Panc1 (cell line): ENCODE measurements around the gene TP73. TPM values are rescaled to one million over a fixed set of nuclear protein-coding genes. Genes with fewer than 3 reads are reported as not detected.

Experiments used
- ATAC-seq: fragments of 200-7000 bp; cut with Tn5 transposase; 2 replicates; pipeline ENCODE4 v1.9.1; 2020; ENCODE audit warnings: mild to moderate bottlenecking, moderate library complexity
- BruUV-seq: library from RNA; stranded (reverse); fragments of 400-500 nt; replicated peaks from 2 replicates; lab custom pipeline; 2021; lab: Mats Ljungman, UMichigan
- CTCF ChIA-PET: fragments of 300-600 bp; sonication (Branson Sonifier 250); formaldehyde crosslinking; loops from one replicate; lab custom pipeline; 2022; ENCODE audit warnings: antibody characterized with exemption; lab: Charles Lee
- POLR2A ChIA-PET: fragments of 300-600 bp; sonication (Branson Sonifier 250); formaldehyde crosslinking; loops from one replicate; lab custom pipeline; 2022; ENCODE audit warnings: antibody characterized with exemption; lab: Charles Lee
- DNase-seq: peaks from one replicate; pipeline ENCODE4 v3.0.0-alpha.2; 2010; ENCODE audit warnings: low read depth, low spot score
- H3K27ac ChIP-seq: 2 replicates; pipeline ENCODE4 v1.5.1; 2011; ENCODE audit warnings: mild to moderate bottlenecking, low read length, inconsistent platforms
- H3K27me3 ChIP-seq: fragments of 200-500 bp; sonication (Bioruptor generic); 2 replicates; pipeline ENCODE4 v1.6.0; 2014; ENCODE audit warnings: low read length, inconsistent platforms; ENCODE audit not compliant: control insufficient read depth, insufficient read depth
- H3K36me3 ChIP-seq: fragments of 200-500 bp; sonication (Bioruptor generic); 2 replicates; pipeline ENCODE4 v1.5.1; 2014; ENCODE audit warnings: inconsistent platforms, mild to moderate bottlenecking, low read length, moderate library complexity; ENCODE audit not compliant: control insufficient read depth, insufficient read depth
- H3K4me1 ChIP-seq: 2 replicates; pipeline ENCODE4 v1.5.1; 2011; ENCODE audit warnings: inconsistent platforms, mild to moderate bottlenecking, low read length, moderate library complexity; ENCODE audit not compliant: control insufficient read depth, insufficient read depth
- H3K4me3 ChIP-seq, 2 experiments: 2 replicates each; pipeline ENCODE4 v1.5.1; 2011 to 2012; ENCODE audit warnings: low read depth in 2 of 2, low read length in 2 of 2, mild to moderate bottlenecking in 2 of 2, inconsistent platforms in 1 of 2, moderate library complexity in 1 of 2
- H3K9me3 ChIP-seq: fragments of 200-500 bp; sonication (Bioruptor generic); 2 replicates; pipeline ENCODE4 v1.5.1; 2014; ENCODE audit warnings: low read depth, mild to moderate bottlenecking, inconsistent platforms, low read length, moderate library complexity; ENCODE audit not compliant: control insufficient read depth, insufficient read depth
- POLR2AphosphoS5 ChIP-seq: IDR thresholded peaks from 2 replicates; pipeline ENCODE4 v1.6.1; 2012; ENCODE audit warnings: mild to moderate bottlenecking, low read depth, low read length, moderate library complexity
- SIN3A ChIP-seq: IDR thresholded peaks from 2 replicates; pipeline ENCODE4 v1.6.1; 2012; ENCODE audit warnings: low read depth, mild to moderate bottlenecking, low read length, moderate library complexity, borderline replicate concordance; ENCODE audit not compliant: insufficient read depth
- TCF7L2 ChIP-seq: IDR thresholded peaks from 2 replicates; pipeline ENCODE4 v1.6.1; 2011; ENCODE audit warnings: mild to moderate bottlenecking, low read depth, low read length, inconsistent platforms
- in situ Hi-C: cut with HindIII; loops from 2 replicates; pipeline ENCODE4 v1.10.0; 2016; ENCODE audit warnings: low sequenced_read_pairs, low pct_unique_long_range_greater_than_20kb
- intact Hi-C: fragments of 100-400 bp; cut with micrococcal nuclease; formaldehyde crosslinking; loops from one replicate; pipeline ENCODE4 v1.10.0; 2022; ENCODE audit not compliant: unreplicated experiment
- total RNA-seq: library from RNA; stranded (reverse); gene quantifications from one replicate; pipeline ENCODE4 v1.2.1, GENCODE V29; 2021; ENCODE audit not compliant: unreplicated experiment
- TF ChIP-seq, protein P1 (sequence below): fragments of 450-650 bp; IDR thresholded peaks from 2 replicates; pipeline ENCODE4 v1.5.1; 2017; ENCODE audit warnings: mild to moderate bottlenecking
- TF ChIP-seq, protein P2 (sequence below), 2 experiments: IDR thresholded peaks; 2 replicates each; pipeline ENCODE4 v1.6.1; 2011 to 2012; ENCODE audit warnings: low read depth in 2 of 2, control low read depth in 1 of 2, low read length in 1 of 2, mild to moderate bottlenecking in 1 of 2, moderate library complexity in 1 of 2; ENCODE audit not compliant: insufficient read depth in 1 of 2

Gene TP73
- total RNA-seq, 1 experiment from 2014 or later = 4.7 TPM

DNA sequence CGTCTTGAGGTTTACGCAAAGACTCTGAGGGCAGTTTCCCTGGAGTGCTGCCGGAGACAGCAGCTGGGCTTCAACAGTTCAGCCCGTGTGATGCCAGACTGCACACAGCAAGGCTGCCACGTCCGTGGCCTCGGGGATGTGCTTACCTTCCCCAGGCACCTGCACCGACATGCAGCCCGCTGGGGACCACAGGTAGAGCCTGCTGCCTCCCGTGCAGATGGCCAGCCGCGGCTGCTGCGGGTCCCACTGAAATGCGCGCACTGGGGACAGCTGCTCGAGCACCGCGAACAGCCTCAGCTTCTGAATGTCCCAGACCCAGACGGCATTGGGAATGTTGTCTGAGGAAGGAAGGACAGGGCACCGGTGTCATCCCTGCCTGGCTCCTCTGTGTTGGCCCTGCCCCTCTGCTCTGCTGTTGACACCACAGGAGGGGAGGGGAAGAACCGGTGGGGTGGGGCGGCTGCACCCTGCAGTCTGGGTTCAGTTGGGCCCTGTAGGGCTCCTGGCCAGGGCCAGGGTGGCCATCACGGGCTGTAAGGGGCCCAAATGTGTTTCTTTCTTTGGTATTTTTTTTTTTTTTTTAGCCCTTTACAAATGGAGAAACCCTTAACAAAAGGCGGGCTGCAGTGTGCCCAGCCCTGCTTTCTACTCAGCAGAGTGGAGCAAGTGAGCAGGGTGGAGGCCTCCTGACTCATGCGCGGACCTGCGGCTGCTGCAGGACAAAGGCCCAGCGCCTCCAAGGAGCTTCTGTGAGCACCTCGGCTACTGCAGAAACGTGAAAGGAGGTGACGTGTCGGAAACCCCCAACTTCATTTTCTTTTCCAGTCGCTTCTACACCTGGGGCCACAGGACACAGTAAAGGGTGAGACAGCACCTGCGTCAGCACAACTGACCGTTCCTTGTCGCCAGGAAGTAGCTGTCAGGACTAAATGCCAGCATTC lies 20.7 kb upstream of the TP73 start:
- Histone ChIP-seq H3K27ac (no peak overlapping the region), H3K4me3 (no peak overlapping the region), H3K9me3 (no peaks in the 10 kb centered on the region), H3K27me3 (no peaks in the 10 kb centered on the region), H3K36me3 (peaks cover 5% of the 10 kb centered on the region), H3K4me1 (no peaks in the 10 kb centered on the region)
- ChIA-PET POLR2A (no interaction called here), CTCF (no interaction called here)
- ATAC-seq = no peak
- no peak for DNase-seq
- intact Hi-C loops (no loop called here), in situ Hi-C loops (no loop called here)
- TF ChIP-seq, protein P1, sequence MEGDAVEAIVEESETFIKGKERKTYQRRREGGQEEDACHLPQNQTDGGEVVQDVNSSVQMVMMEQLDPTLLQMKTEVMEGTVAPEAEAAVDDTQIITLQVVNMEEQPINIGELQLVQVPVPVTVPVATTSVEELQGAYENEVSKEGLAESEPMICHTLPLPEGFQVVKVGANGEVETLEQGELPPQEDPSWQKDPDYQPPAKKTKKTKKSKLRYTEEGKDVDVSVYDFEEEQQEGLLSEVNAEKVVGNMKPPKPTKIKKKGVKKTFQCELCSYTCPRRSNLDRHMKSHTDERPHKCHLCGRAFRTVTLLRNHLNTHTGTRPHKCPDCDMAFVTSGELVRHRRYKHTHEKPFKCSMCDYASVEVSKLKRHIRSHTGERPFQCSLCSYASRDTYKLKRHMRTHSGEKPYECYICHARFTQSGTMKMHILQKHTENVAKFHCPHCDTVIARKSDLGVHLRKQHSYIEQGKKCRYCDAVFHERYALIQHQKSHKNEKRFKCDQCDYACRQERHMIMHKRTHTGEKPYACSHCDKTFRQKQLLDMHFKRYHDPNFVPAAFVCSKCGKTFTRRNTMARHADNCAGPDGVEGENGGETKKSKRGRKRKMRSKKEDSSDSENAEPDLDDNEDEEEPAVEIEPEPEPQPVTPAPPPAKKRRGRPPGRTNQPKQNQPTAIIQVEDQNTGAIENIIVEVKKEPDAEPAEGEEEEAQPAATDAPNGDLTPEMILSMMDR = no peak
- no peak for TF ChIP-seq TCF7L2
- no peak for TF ChIP-seq SIN3A
- TF ChIP-seq POLR2AphosphoS5 = no peak
- TF ChIP-seq, protein P2, sequence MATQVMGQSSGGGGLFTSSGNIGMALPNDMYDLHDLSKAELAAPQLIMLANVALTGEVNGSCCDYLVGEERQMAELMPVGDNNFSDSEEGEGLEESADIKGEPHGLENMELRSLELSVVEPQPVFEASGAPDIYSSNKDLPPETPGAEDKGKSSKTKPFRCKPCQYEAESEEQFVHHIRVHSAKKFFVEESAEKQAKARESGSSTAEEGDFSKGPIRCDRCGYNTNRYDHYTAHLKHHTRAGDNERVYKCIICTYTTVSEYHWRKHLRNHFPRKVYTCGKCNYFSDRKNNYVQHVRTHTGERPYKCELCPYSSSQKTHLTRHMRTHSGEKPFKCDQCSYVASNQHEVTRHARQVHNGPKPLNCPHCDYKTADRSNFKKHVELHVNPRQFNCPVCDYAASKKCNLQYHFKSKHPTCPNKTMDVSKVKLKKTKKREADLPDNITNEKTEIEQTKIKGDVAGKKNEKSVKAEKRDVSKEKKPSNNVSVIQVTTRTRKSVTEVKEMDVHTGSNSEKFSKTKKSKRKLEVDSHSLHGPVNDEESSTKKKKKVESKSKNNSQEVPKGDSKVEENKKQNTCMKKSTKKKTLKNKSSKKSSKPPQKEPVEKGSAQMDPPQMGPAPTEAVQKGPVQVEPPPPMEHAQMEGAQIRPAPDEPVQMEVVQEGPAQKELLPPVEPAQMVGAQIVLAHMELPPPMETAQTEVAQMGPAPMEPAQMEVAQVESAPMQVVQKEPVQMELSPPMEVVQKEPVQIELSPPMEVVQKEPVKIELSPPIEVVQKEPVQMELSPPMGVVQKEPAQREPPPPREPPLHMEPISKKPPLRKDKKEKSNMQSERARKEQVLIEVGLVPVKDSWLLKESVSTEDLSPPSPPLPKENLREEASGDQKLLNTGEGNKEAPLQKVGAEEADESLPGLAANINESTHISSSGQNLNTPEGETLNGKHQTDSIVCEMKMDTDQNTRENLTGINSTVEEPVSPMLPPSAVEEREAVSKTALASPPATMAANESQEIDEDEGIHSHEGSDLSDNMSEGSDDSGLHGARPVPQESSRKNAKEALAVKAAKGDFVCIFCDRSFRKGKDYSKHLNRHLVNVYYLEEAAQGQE (IDR thresholded peaks at IDR 0.05; ENCODE audit: insufficient read depth in 1 of 2, low read depth in 2 of 2, low read length in 1 of 2) = no peak
- no TSS peak for BruUV-seq

DNA sequence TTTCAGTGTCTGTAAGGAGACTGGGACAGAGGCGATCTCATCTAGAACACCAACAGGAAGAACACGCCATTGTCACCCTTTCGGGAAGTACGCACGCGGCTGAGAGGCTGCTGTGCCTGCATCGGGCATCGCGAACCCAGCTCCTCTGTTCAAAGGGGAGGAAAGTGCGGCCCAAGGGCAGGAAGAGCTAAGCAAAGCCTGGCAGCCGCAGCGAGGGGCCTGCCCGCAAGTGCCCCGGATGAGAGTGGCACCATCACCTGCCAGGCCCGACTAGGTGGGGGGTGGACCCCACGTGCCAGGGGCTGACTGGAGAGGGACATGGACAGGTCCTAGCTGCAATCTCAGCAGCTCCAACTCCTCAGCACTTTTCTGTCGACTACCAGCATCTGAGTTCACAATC lies 20.0 kb upstream of the TP73 start:
- ChIA-PET CTCF (interaction anchor here (0.6 kb wide), 1 partner anchor 200 kb away, joined by 6 read pairs; no protein-coding TSS in a partner anchor), POLR2A (no interaction called here)
- Histone ChIP-seq H3K9me3 (no peaks in the 10 kb centered on the region), H3K36me3 (peaks cover 5% of the 10 kb centered on the region), H3K4me1 (no peaks in the 10 kb centered on the region), H3K4me3 (no peak overlapping the region), H3K27me3 (no peaks in the 10 kb centered on the region), H3K27ac (no peak overlapping the region)
- no peak for DNase-seq
- in situ Hi-C loops = no loop called here
- TF ChIP-seq, protein P2 (IDR thresholded peaks at IDR 0.05; ENCODE audit: insufficient read depth in 1 of 2, low read depth in 2 of 2, low read length in 1 of 2) = no peak
- TF ChIP-seq, protein P1 = no peak
- TF ChIP-seq TCF7L2 (no peak), SIN3A (no peak), POLR2AphosphoS5 (no peak)
- BruUV-seq = no TSS peak
- no peak for ATAC-seq
- intact Hi-C loops = no loop called here
